ENCODE measurements around the gene CLIC6. TPM values are rescaled to one million over a fixed set of nuclear protein-coding genes. Genes with fewer than 3 reads are reported as not detected.

The CLIC6 gene
- total RNA-seq, 1 donor from 2014 or later = 17.6 TPM

DNA sequence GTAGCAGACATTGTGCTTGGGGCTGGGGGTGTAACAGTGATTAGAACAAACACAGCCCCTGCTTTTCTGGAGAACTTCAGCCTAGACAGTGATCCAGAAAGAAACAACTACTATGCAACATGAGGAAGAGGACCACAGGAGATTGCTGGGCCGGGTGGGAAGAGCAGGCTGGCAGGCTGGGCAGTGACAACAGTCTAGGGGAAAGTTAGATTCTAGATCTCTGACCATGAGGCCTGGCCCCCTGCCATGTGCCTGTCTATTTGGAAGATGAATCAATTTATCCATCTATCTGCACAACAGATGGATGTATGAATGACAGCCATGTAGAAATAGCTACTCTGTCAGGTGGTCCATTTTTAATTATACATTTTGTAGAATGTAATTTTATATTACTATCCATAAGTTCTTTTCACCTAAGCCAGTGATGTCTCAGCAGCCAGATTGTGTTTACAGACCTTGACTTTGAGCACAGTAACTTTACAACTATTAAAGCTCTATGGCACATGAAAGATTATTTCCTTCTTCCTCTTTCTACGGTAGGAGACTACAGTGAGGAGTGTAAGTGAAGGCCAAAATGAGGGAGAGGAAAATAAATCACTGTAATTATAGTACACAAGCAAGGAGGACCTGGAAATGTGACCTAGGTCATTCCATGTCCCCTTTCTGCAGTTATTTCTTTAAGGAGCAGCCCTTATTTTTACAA lies 15.5 kb downstream of the CLIC6 start:
- DNase-seq (ENCODE audit: extremely low spot score, unreplicated experiment) = no peak
- Mint-ChIP-seq H3K27me3 (peaks cover 3% of the 10 kb centered on the region), H3K36me3 (no peaks in the 10 kb centered on the region), H3K27ac (no peak overlapping the region), H3K4me1 (ENCODE audit: unreplicated experiment) (peaks cover 5% of the 10 kb centered on the region), H3K4me3 (no peak overlapping the region), H3K9me3 (no peaks in the 10 kb centered on the region)
- no peak for TF ChIP-seq CTCF (conservative IDR thresholded peaks at IDR 0.05)

- no peak overlapping the region for H3K27ac Mint-ChIP-seq
- TF ChIP-seq CTCF (conservative IDR thresholded peaks at IDR 0.05) = no peak
- DNase-seq (ENCODE audit: extremely low spot score, unreplicated experiment) = no peak
- H3K9me3 Mint-ChIP-seq = no peaks in the 10 kb centered on the region
- no peaks in the 10 kb centered on the region for H3K36me3 Mint-ChIP-seq
- no peak overlapping the region for H3K4me3 Mint-ChIP-seq
- H3K27me3 Mint-ChIP-seq = peaks cover 12% of the 10 kb centered on the region
- H3K4me1 Mint-ChIP-seq (ENCODE audit: unreplicated experiment) = peaks cover 11% of the 10 kb centered on the region
These were observed 18.3 kb downstream of the CLIC6 start for GRCh38 chr21:34687065-34687464.

GRCh38 chr21:34687745-34688144 lies 19.0 kb downstream of the CLIC6 start:
- H3K4me3 Mint-ChIP-seq = no peak overlapping the region
- TF ChIP-seq CTCF (conservative IDR thresholded peaks at IDR 0.05) = no peak
- peaks cover 16% of the 10 kb centered on the region for H3K27me3 Mint-ChIP-seq
- peaks cover 11% of the 10 kb centered on the region for H3K4me1 Mint-ChIP-seq (ENCODE audit: unreplicated experiment)
- H3K27ac Mint-ChIP-seq = no peak overlapping the region
- DNase-seq (ENCODE audit: extremely low spot score, unreplicated experiment) = no peak
- no peaks in the 10 kb centered on the region for H3K36me3 Mint-ChIP-seq
- no peaks in the 10 kb centered on the region for H3K9me3 Mint-ChIP-seq

DNA sequence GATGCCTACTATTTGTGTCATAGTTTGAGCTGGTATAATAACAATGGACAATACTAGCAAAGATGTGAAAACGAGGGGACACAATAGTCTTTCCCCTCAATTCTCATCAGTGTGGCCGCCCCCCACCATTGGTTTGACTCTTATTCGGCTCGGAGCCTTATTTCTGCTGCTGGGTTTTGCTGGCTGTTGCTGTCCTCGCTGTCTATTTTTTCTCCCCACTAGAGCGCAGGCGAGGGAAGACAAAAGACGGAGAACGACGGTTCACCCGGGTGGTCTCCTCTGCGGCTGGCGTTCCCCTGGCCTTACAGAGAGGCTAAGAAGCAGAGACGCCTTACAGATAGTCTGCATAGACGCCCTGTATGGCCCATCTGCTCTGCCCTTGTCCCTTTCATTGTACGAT lies 19.4 kb downstream of the CLIC6 start:
- no peak for TF ChIP-seq CTCF (conservative IDR thresholded peaks at IDR 0.05)
- H3K36me3 Mint-ChIP-seq = no peaks in the 10 kb centered on the region
- H3K4me1 Mint-ChIP-seq (ENCODE audit: unreplicated experiment) = peaks cover 11% of the 10 kb centered on the region
- H3K9me3 Mint-ChIP-seq = no peaks in the 10 kb centered on the region
- peaks cover 16% of the 10 kb centered on the region for H3K27me3 Mint-ChIP-seq
- no peak overlapping the region for H3K4me3 Mint-ChIP-seq
- H3K27ac Mint-ChIP-seq = no peak overlapping the region
- no peak for DNase-seq (ENCODE audit: extremely low spot score, unreplicated experiment)

DNA sequence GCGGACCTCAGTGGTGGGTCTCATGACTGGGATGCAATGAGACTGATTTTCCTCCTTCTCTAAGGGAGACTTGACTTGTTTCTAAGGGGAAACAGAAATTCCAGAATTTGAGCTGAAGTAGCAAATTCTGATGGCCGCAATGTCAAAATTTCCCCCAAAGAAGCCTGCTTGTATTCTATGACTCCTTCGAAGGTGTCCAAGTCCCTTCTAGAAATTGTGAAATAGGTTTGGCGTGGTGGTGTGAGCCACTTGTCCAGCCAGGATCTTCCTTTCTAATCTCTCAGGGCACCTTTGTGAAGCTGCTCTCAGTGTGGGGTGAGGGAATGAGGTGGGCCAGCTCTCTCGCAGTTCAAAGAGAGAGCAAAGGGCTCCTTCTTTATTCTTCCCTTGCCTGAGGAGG lies 19.9 kb downstream of the CLIC6 start:
- Mint-ChIP-seq H3K27me3 (peaks cover 16% of the 10 kb centered on the region), H3K27ac (no peak overlapping the region), H3K9me3 (no peaks in the 10 kb centered on the region), H3K36me3 (no peaks in the 10 kb centered on the region), H3K4me3 (no peak overlapping the region), H3K4me1 (ENCODE audit: unreplicated experiment) (peaks cover 11% of the 10 kb centered on the region)
- no peak for TF ChIP-seq CTCF (conservative IDR thresholded peaks at IDR 0.05)
- no peak for DNase-seq (ENCODE audit: extremely low spot score, unreplicated experiment)
